Activated B cell treated with CpG ODN at 0.5 μM for 24 hours (primary cell): ENCODE measurements around the gene RAB7B. TPM values are rescaled to one million over a fixed set of nuclear protein-coding genes. Genes with fewer than 3 reads are reported as not detected.
A peak's percentile ranks its signal among the peaks of the same experiment; 100 is the strongest.

ENCODE experiments used
- ATAC-seq: fragments of 200-7000 bp; cut with Tn5 transposase; one replicate; pipeline ENCODE4 v1.10.0; 2021; ENCODE audit warnings: low read depth, mild to moderate bottlenecking, moderate library complexity
- CTCF ChIA-PET: fragments of 350-600 bp; sonication (Branson Sonifier 250); formaldehyde crosslinking; loops from one replicate; lab custom pipeline; 2021; ENCODE audit warnings: antibody characterized with exemption; lab: Charles Lee
- POLR2A ChIA-PET: fragments of 350-600 bp; sonication (Branson Sonifier 250); formaldehyde crosslinking; loops from one replicate; lab custom pipeline; 2021; ENCODE audit warnings: antibody characterized with exemption; lab: Charles Lee
- DNase-seq: peaks from one replicate; pipeline ENCODE4 v3.0.0; 2022
- H3K27ac Mint-ChIP-seq: one replicate; pipeline ENCODE4 v1.8.0; 2020; ENCODE audit warnings: mixed read lengths
- H3K27me3 Mint-ChIP-seq: one replicate; pipeline ENCODE4 v1.8.0; 2021; ENCODE audit warnings: mixed read lengths
- H3K36me3 Mint-ChIP-seq: one replicate; pipeline ENCODE4 v1.8.0; 2021; ENCODE audit warnings: low read depth, mixed read lengths
- H3K4me1 Mint-ChIP-seq: one replicate; pipeline ENCODE4 v1.8.0; 2021; ENCODE audit warnings: mixed read lengths
- H3K4me3 Mint-ChIP-seq: one replicate; pipeline ENCODE4 v1.8.0; 2020; ENCODE audit warnings: mild to moderate bottlenecking, mixed read lengths
- H3K9me3 Mint-ChIP-seq: one replicate; pipeline ENCODE4 v1.8.0; 2020; ENCODE audit warnings: mixed read lengths
- CTCF ChIP-seq: fragments of 200-600 bp; IDR thresholded peaks from one replicate; pipeline ENCODE4 v1.8.0; 2022; ENCODE audit warnings: antibody characterized with exemption, mild to moderate bottlenecking
- intact Hi-C: fragments of 100-400 bp; cut with micrococcal nuclease; formaldehyde crosslinking; loops from one replicate; pipeline ENCODE4 v1.15.1; 2024
- total RNA-seq: library from RNA; stranded (reverse); gene quantifications from 2 replicates; pipeline ENCODE4 v1.2.3, GENCODE V29; 2022

Gene RAB7B
- total RNA-seq, 1 donor from 2014 or later: not detected

DNA sequence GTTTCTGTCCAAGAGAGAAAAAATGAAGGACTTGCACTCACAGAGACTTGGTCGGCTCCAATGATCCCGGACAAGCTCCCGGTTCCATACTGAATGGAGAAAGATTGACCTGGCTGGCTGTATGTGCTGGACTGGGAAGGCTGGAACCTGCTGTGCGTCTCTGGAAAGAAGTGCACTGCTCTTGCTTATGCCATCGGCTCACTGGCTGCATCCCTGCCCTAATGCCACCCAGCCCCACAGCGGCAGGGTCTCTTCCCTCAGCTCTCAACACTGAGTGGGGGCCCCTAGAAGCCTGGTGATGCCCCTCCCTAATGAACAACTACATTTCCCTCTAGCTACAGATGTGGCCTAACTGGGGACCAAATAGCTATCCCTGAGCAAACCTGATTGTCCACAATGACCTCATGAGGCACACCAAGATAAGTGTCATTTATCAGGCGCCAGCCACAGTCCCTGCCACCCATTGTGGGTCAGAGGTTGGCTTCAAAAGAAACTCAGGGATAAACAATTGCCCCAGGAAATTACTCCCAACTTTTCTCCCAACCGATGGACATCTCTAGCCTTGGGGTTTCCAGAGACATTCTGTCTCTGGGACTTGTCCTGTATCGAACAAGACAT, 17.9 kb upstream of the RAB7B start:
- H3K4me1 Mint-ChIP-seq: no peaks in the 10 kb centered on the region
- H3K4me3 Mint-ChIP-seq: no peak overlapping the region
- H3K36me3 Mint-ChIP-seq: no peaks in the 10 kb centered on the region
- POLR2A ChIA-PET: no interaction called here
- H3K27me3 Mint-ChIP-seq: no peaks in the 10 kb centered on the region
- intact Hi-C loops: no loop called here
- DNase-seq: no peak
- H3K9me3 Mint-ChIP-seq: no peaks in the 10 kb centered on the region
- no peak for TF ChIP-seq CTCF
- ATAC-seq: no peak
- H3K27ac Mint-ChIP-seq: no peak overlapping the region
- CTCF ChIA-PET: interaction anchor here (1.6 kb wide), 1 partner anchor 9 kb away, joined by 8 read pairs; no protein-coding TSS in a partner anchor

DNA sequence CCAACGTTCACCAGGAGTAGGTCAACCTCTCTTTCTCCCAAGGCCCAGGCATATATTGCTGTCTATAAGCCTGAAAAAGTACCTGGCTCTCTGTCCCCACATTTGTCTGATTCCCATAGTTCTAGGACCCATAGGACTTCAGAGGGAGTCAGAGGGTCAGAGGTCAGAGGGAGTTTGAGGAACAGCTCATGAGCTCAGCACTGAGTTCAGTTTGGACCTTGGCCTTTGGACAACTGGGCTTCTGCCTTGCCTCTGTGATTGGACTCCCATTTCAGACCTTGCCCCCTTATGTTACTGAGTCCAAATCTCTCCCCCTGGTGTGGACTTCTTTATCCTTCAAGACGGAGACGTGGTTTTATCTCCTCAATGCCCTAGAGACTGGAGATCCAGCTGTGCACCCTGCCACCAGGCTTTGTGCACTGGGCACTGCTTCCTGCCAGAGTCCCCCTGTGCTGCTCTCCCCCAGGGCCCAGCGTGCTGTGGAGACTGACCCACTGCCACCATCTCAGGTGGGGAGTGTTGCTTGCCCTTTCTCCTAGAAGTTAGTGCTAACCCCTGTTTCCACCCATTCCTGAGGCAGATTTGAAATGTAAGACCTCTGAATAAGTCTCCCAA, 17.3 kb upstream of the RAB7B start:
- TF ChIP-seq CTCF: no peak
- Mint-ChIP-seq H3K36me3 (no peaks in the 10 kb centered on the region), H3K27ac (no peak overlapping the region), H3K9me3 (no peaks in the 10 kb centered on the region), H3K4me1 (no peaks in the 10 kb centered on the region), H3K27me3 (no peaks in the 10 kb centered on the region), H3K4me3 (no peak overlapping the region)
- POLR2A ChIA-PET: no interaction called here
- DNase-seq (no peak), ATAC-seq (no peak)
- intact Hi-C loops: no loop called here
- CTCF ChIA-PET: interaction anchor here (1.6 kb wide), 1 partner anchor 10 kb away, joined by 8 read pairs; no protein-coding TSS in a partner anchor

DNA sequence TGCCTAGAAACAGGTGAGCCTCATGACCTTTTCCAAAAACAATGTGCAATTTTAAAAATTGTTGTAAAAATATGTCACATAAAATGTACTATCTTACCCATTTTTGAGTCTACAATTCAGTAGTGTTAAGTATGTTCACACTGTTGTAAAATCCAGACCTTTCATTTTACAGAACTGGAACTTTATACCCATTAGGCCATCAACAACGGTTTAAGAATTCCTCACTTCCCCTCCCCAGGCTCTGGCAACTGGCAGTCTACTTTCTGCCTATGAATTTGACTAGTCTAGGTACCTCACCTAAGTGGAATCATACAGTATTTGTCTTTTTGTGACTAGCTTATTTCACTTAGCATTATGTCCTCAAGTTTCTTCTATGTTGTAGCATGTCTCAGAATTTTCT, 11.9 kb upstream of the RAB7B start:
- H3K36me3 Mint-ChIP-seq: no peaks in the 10 kb centered on the region
- H3K4me1 Mint-ChIP-seq: peaks cover 27% of the 10 kb centered on the region
- no peak overlapping the region for H3K4me3 Mint-ChIP-seq
- H3K9me3 Mint-ChIP-seq: no peaks in the 10 kb centered on the region
- ChIA-PET CTCF (interaction anchor here (0.7 to 1.8 kb wide), 3 partner anchors 15 to 91 kb away, joined by 3 to 5 read pairs (median 3); no protein-coding TSS in a partner anchor), POLR2A (interaction anchor here (1.0 kb wide), 1 partner anchor 243 kb away, joined by 3 read pairs; no protein-coding TSS in a partner anchor)
- no peak for DNase-seq
- TF ChIP-seq CTCF: no peak
- intact Hi-C loops: no loop called here
- H3K27ac Mint-ChIP-seq: no peak overlapping the region
- ATAC-seq: no peak
- H3K27me3 Mint-ChIP-seq: no peaks in the 10 kb centered on the region

DNA sequence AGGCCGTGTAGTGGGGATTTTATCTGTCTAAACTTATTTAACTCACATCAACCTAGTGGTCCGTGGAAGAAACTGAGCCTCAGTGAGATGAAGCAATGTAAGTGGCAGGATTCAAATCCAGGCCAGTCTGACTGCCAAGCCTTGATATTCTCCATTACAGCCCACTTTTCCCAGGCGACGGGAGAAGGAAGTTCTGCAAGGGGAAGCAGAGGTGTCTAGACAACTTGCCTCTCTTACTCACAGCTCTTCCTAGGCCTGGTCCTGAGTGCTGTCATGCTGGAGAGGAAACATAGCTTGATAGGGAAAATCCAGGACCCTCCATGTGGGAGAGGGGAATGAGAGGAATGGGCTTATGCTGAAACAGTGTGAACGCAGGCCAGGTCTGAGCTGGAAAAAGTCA, 11.4 kb upstream of the RAB7B start:
- intact Hi-C loops: no loop called here
- ChIA-PET POLR2A (no interaction called here), CTCF (interaction anchor here (1.8 kb wide), 1 partner anchor 15 kb away, joined by 5 read pairs; no protein-coding TSS in a partner anchor)
- H3K4me1 Mint-ChIP-seq: peaks cover 27% of the 10 kb centered on the region
- H3K36me3 Mint-ChIP-seq: no peaks in the 10 kb centered on the region
- ATAC-seq (no peak), DNase-seq (no peak)
- peak overlapping the region; percentile 4 for H3K27ac Mint-ChIP-seq
- TF ChIP-seq CTCF: no peak
- H3K27me3 Mint-ChIP-seq: no peaks in the 10 kb centered on the region
- H3K4me3 Mint-ChIP-seq: no peak overlapping the region
- no peaks in the 10 kb centered on the region for H3K9me3 Mint-ChIP-seq
